ENCODE results near the gene CLCN4.

DNA sequence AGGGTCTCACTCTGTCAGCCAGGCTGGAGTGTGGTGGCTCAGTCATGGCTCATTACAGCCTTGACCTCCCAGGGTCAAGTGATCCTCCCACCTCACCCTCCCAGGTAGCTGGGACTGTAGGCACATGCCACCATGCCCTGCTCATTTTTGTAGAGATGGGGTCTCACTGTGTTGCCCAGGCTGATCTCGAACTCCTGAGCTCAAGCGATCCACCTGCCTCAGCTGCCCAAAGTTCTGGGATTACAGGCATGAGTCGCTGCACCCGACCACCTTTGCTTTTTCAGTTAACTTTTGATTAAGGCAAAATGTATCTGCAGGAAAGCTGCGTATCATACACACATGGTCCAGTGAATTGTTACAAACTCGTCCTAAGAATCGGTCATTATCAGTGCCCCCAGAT is 16.5 kb upstream of the CLCN4 start:
- TF ChIP-seq, protein P1, sequence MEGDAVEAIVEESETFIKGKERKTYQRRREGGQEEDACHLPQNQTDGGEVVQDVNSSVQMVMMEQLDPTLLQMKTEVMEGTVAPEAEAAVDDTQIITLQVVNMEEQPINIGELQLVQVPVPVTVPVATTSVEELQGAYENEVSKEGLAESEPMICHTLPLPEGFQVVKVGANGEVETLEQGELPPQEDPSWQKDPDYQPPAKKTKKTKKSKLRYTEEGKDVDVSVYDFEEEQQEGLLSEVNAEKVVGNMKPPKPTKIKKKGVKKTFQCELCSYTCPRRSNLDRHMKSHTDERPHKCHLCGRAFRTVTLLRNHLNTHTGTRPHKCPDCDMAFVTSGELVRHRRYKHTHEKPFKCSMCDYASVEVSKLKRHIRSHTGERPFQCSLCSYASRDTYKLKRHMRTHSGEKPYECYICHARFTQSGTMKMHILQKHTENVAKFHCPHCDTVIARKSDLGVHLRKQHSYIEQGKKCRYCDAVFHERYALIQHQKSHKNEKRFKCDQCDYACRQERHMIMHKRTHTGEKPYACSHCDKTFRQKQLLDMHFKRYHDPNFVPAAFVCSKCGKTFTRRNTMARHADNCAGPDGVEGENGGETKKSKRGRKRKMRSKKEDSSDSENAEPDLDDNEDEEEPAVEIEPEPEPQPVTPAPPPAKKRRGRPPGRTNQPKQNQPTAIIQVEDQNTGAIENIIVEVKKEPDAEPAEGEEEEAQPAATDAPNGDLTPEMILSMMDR (IDR thresholded peaks at IDR 0.05): no peak
- TF ChIP-seq POLR2A (IDR thresholded peaks at IDR 0.05) (no peak), EP300 (IDR thresholded peaks at IDR 0.05) (no peak)

Measured in upper lobe of left lung (tissue), 4 donors.